ENCODE data around the gene GSTM2.

- no peak for TF ChIP-seq CTCF (IDR thresholded peaks at IDR 0.05)
- no peak for TF ChIP-seq EP300 (IDR thresholded peaks at IDR 0.05)
- no peak for TF ChIP-seq POLR2A (IDR thresholded peaks at IDR 0.05)
Observed at GRCh38 chr1:109639841-109640184, 28.0 kb upstream of the GSTM2 start.
